Duodenal mucosa (tissue), 2 donors: ENCODE measurements around the gene CD247.

Source experiments
- H3K27ac ChIP-seq: one replicate; pipeline ENCODE4 v1.7.0; 2013; ENCODE audit warnings: low read depth, low read length
- H3K27me3 ChIP-seq, 2 donors: one replicate each; pipeline ENCODE4 v1.7.0; 2013; ENCODE audit warnings: low read length in 2 of 2, control low read depth in 1 of 2; ENCODE audit not compliant: insufficient read depth in 2 of 2, control insufficient read depth in 1 of 2
- H3K36me3 ChIP-seq, 2 donors: one replicate each; pipeline ENCODE4 v1.7.0; 2013; ENCODE audit warnings: low read length in 2 of 2, control low read depth in 1 of 2; ENCODE audit not compliant: insufficient read depth in 2 of 2, control insufficient read depth in 1 of 2
- H3K4me1 ChIP-seq, 2 donors: one replicate each; pipeline ENCODE4 v1.7.0; 2013; ENCODE audit warnings: low read length in 2 of 2, control low read depth in 1 of 2; ENCODE audit not compliant: insufficient read depth in 2 of 2, control insufficient read depth in 1 of 2
- H3K4me3 ChIP-seq, 2 donors: one replicate each; pipeline ENCODE4 v1.7.0; 2013; ENCODE audit warnings: low read length in 2 of 2, low read depth in 1 of 2
- H3K9ac ChIP-seq, 2 donors: one replicate each; pipeline ENCODE4 v1.7.0; 2013; ENCODE audit warnings: low read length in 2 of 2, low read depth in 1 of 2
- H3K9me3 ChIP-seq, 2 donors: one replicate each; pipeline ENCODE4 v1.7.0; 2013; ENCODE audit warnings: low read length in 2 of 2, control low read depth in 1 of 2; ENCODE audit not compliant: control insufficient read depth in 1 of 2

The CD247 gene

GRCh38 chr1:167441222-167441621 is 77.1 kb downstream of the CD247 start:
- no peak overlapping the region for H3K4me3 ChIP-seq
- no peaks in the 10 kb centered on the region for H3K36me3 ChIP-seq
- H3K9ac ChIP-seq = no peak overlapping the region
- H3K27ac ChIP-seq = no peak overlapping the region
- H3K9me3 ChIP-seq = no peaks in the 10 kb centered on the region
- peaks cover 4 to 9% of the 10 kb centered on the region in 2 donors for H3K27me3 ChIP-seq
- peaks cover 16% of the 10 kb centered on the region in 2 donors for H3K4me1 ChIP-seq

- Histone ChIP-seq H3K27me3 (peaks cover 4 to 9% of the 10 kb centered on the region in 2 donors), H3K36me3 (no peaks in the 10 kb centered on the region), H3K4me1 (peaks cover 16% of the 10 kb centered on the region in 2 donors), H3K27ac (no peak overlapping the region), H3K9me3 (no peaks in the 10 kb centered on the region), H3K4me3 (no peak overlapping the region), H3K9ac (no peak overlapping the region)
Observed at GRCh38 chr1:167440776-167441175, 77.6 kb downstream of the CD247 start.

DNA sequence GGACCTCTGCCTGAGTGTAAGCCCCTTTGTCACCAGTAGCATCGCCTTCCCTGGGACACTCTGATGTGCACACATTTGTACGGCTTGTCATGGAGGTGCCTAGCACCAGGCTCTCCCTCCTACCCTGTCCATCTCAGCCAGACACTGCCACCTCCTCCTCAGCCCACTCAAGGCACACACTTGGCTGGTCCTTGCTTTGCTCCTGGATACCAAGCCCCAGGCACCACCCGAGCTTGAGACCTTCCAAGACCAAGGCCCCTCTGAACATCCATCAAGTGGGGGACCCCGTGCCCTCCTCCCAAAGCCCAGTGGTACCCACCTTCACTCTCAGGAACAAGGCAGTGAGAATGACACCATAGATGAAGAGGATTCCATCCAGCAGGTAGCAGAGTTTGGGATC is 78.0 kb downstream of the CD247 start:
- H3K9ac ChIP-seq = no peak overlapping the region
- no peaks in the 10 kb centered on the region for H3K36me3 ChIP-seq
- peaks cover 4 to 9% of the 10 kb centered on the region in 2 donors for H3K27me3 ChIP-seq
- H3K27ac ChIP-seq = no peak overlapping the region
- H3K4me3 ChIP-seq = no peak overlapping the region
- H3K9me3 ChIP-seq = no peaks in the 10 kb centered on the region
- peaks cover 16% of the 10 kb centered on the region in 2 donors for H3K4me1 ChIP-seq

- peaks cover 16% of the 10 kb centered on the region in 2 donors for H3K4me1 ChIP-seq
- no peak overlapping the region for H3K27ac ChIP-seq
- H3K27me3 ChIP-seq = peaks cover 4 to 9% of the 10 kb centered on the region in 2 donors
- H3K36me3 ChIP-seq = no peaks in the 10 kb centered on the region
- H3K9me3 ChIP-seq = no peaks in the 10 kb centered on the region
- peak overlapping the region; percentile 59 to 70 for H3K4me3 ChIP-seq
- no peak overlapping the region for H3K9ac ChIP-seq
Observed at GRCh38 chr1:167439301-167439988, 78.9 kb downstream of the CD247 start.

DNA sequence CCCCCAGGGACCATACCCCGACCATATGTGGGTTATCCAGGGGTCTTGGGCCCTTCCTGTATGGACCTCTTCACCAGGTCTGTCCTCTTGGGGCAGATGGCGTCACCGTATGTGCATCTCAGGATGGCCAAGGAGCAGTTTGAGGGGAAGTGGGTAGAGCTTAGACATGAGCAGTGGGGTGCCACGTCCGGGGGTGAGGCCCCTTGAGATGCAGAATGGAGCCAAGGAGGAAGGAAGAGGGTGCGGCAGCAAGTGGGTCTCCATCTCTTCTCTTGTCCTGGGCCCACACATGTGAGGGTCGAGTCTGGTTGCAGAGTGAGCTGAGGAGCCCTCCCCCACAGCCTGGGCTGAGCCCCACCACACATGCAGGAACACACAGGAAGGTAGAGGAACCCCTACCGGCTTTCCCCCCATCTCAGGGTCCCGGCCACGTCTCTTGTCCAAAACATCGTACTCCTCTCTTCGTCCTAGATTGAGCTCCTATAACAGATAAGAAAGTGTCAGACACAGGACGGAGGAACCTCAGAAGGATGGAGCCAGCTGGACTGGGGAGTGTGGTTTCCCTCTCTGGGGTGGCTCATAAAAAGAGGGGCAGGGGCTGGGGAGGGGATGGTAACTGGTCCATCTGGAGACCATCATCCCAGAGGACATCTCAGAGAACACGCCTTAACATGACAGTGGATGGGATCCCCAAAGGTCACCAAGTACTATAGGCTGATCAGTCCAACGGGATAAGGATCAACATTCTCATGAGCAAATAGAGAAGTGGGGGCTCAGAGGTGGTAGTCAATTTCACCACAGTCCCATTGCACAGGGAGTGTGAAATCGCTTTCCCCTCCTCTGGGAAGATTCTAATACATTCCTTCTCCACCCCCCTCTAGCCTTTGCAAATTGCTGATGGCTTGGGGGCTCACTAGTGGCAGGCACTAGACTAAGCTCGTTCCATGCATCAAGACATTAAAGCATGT is 79.9 kb downstream of the CD247 start:
- H3K9ac ChIP-seq = no peak overlapping the region
- peaks cover 4 to 9% of the 10 kb centered on the region in 2 donors for H3K27me3 ChIP-seq
- H3K36me3 ChIP-seq = no peaks in the 10 kb centered on the region
- H3K27ac ChIP-seq = no peak overlapping the region
- peak overlapping the region in 1 of 2 donors; percentile 59 for H3K4me3 ChIP-seq
- no peaks in the 10 kb centered on the region for H3K9me3 ChIP-seq
- peaks cover 16% of the 10 kb centered on the region in 2 donors for H3K4me1 ChIP-seq

- Histone ChIP-seq H3K4me1 (peaks cover 7 to 11% of the 10 kb centered on the region in 2 donors), H3K9ac (no peak overlapping the region), H3K4me3 (no peak overlapping the region), H3K36me3 (no peaks in the 10 kb centered on the region), H3K27me3 (peaks cover 4 to 9% of the 10 kb centered on the region in 2 donors), H3K27ac (no peak overlapping the region), H3K9me3 (no peaks in the 10 kb centered on the region)
Observed at GRCh38 chr1:167435484-167435883, 82.8 kb downstream of the CD247 start.

DNA sequence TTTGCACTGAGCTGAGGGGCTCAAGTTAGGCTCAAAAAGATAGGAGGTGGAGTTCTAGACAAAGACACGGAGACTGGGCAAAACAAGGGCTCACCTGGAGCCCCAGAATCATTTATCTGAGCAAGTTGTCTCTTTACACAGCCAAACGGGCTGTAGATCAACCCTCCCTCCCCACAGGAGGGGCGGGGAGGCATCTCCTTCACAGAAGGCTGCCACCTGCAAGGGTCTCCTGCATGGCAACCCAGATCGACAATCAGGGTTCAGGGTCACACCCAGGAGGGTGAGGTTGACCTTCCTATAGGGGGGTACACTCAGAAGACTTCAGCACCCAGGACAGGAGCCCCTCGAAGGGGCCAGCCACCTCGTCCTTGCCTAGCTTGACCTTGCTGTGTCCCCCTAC is 84.0 kb downstream of the CD247 start:
- Histone ChIP-seq H3K9me3 (no peaks in the 10 kb centered on the region), H3K27ac (no peak overlapping the region), H3K4me3 (no peak overlapping the region), H3K27me3 (peaks cover 0 to 6% of the 10 kb centered on the region in 2 donors), H3K4me1 (peaks cover 5% of the 10 kb centered on the region in 2 donors), H3K36me3 (no peaks in the 10 kb centered on the region), H3K9ac (no peak overlapping the region)

GRCh38 chr1:167433884-167434283 is 84.4 kb downstream of the CD247 start:
- Histone ChIP-seq H3K27ac (no peak overlapping the region), H3K9ac (no peak overlapping the region), H3K9me3 (no peaks in the 10 kb centered on the region), H3K4me1 (peaks cover under 1% of the 10 kb centered on the region in 2 donors), H3K4me3 (no peak overlapping the region), H3K36me3 (no peaks in the 10 kb centered on the region), H3K27me3 (peaks cover 0 to 6% of the 10 kb centered on the region in 2 donors)

- Histone ChIP-seq H3K9ac (no peak overlapping the region), H3K9me3 (no peaks in the 10 kb centered on the region), H3K27ac (no peak overlapping the region), H3K4me1 (no peaks in the 10 kb centered on the region), H3K36me3 (no peaks in the 10 kb centered on the region), H3K4me3 (no peak overlapping the region), H3K27me3 (no peaks in the 10 kb centered on the region)
Observed at GRCh38 chr1:167432780-167433179, 85.5 kb downstream of the CD247 start.
